BLaER1 treated with 17β-estradiol and CSF1 and Interleukin-3, amounts not matched to agents 10 nM and 100 nM (cell line): Measurements from ENCODE around the gene ZNF502.
"Not testable (repeated sequence)": the region's sequence is repeated elsewhere in the genome, so short reads cannot be mapped to it uniquely, and the experiment has no call there.

Source experiments
- H3K27ac ChIP-seq, 11 experiments: shearing (Covaris generic); formaldehyde crosslinking; 2 replicates each; pipeline ENCODE4 v1.8.1; 2022
- H3K27me3 ChIP-seq, 11 experiments: shearing (Covaris generic); formaldehyde crosslinking; 2 replicates each; pipeline ENCODE4 v1.8.1; 2022
- H3K36me3 ChIP-seq, 11 experiments: shearing (Covaris generic); formaldehyde crosslinking; 2 replicates each; pipeline ENCODE4 v1.8.1; 2022
- H3K4me1 ChIP-seq, 10 experiments: shearing (Covaris generic); formaldehyde crosslinking; 2 replicates each; pipeline ENCODE4 v1.8.1; 2022
- H3K4me2 ChIP-seq, 11 experiments: shearing (Covaris generic); formaldehyde crosslinking; 2 replicates each; pipeline ENCODE4 v1.8.1; 2022
- H3K4me3 ChIP-seq, 10 experiments: shearing (Covaris generic); formaldehyde crosslinking; 2 replicates each; pipeline ENCODE4 v1.8.1; 2022
- H3K9ac ChIP-seq, 11 experiments: shearing (Covaris generic); formaldehyde crosslinking; 2 replicates each; pipeline ENCODE4 v1.8.1; 2022
- H3K9me3 ChIP-seq, 11 experiments: shearing (Covaris generic); formaldehyde crosslinking; replicated peaks in 1 of 11; 2 replicates each; pipeline ENCODE4 v1.8.1; 2022
- H4K20me1 ChIP-seq, 11 experiments: shearing (Covaris generic); formaldehyde crosslinking; 2 replicates each; pipeline ENCODE4 v1.8.1; 2022
- Cebpa-rat ChIP-seq, 11 experiments: shearing (Covaris generic); IDR thresholded peaks; 2 replicates each; pipeline ENCODE4 v1.8.1; 2022

Gene ZNF502

GRCh38 chr3:44712455-44713075 is at the start of gene ZNF502:
Gene ZNF502, plus strand, starts transcription at chr3:44712660. Its CDS starts 7,602 bp downstream, at chr3:44720262.
- H3K9ac ChIP-seq = no peak within 1 kb of the TSS
- no peak within 1 kb of the TSS for H3K4me3 ChIP-seq
- no peaks in the 10 kb centered on the region for H4K20me1 ChIP-seq
- no peak for TF ChIP-seq Cebpa-rat (IDR thresholded peaks at IDR 0.05)
- no peaks in the 10 kb centered on the region for H3K4me1 ChIP-seq
- H3K36me3 ChIP-seq = no peaks in the 10 kb centered on the region; a peak in 3 of 22 replicates
- H3K27me3 ChIP-seq = no peaks in the 10 kb centered on the region
- no peak within 1 kb of the TSS for H3K4me2 ChIP-seq
- peaks cover 89 to 100% (median 95%) of the 10 kb centered on the region in 11 experiments for H3K9me3 ChIP-seq
- no peak within 1 kb of the TSS for H3K27ac ChIP-seq

GRCh38 chr3:44665173-44665572 is 47.3 kb upstream of the ZNF502 start:
- peaks cover 0 to 7% (median 2%) of the 10 kb centered on the region in 11 experiments; a peak in 12 of 22 replicates for H3K36me3 ChIP-seq
- H3K9me3 ChIP-seq = peaks cover 7 to 21% (median 14%) of the 10 kb centered on the region in 11 experiments
- H3K4me2 ChIP-seq = no peak overlapping the region
- TF ChIP-seq Cebpa-rat (IDR thresholded peaks at IDR 0.05) = no peak
- no peak overlapping the region for H3K4me3 ChIP-seq
- no peaks in the 10 kb centered on the region for H4K20me1 ChIP-seq
- no peaks in the 10 kb centered on the region for H3K27me3 ChIP-seq
- H3K27ac ChIP-seq = no peak overlapping the region
- no peak overlapping the region for H3K9ac ChIP-seq
- no peaks in the 10 kb centered on the region for H3K4me1 ChIP-seq

GRCh38 chr3:44666346-44666745 is 46.1 kb upstream of the ZNF502 start:
- Histone ChIP-seq H3K27me3 (no peaks in the 10 kb centered on the region), H3K9me3 (peaks cover 0 to 13% (median 4%) of the 10 kb centered on the region in 11 experiments; a peak in 10 of 22 replicates), H3K4me2 (no peak overlapping the region), H3K9ac (no peak overlapping the region), H3K27ac (no peak overlapping the region), H3K36me3 (no peaks in the 10 kb centered on the region), H3K4me1 (no peaks in the 10 kb centered on the region), H4K20me1 (no peaks in the 10 kb centered on the region), H3K4me3 (no peak overlapping the region)
- no peak for TF ChIP-seq Cebpa-rat (IDR thresholded peaks at IDR 0.05)

GRCh38 chr3:44669760-44670159 is 42.7 kb upstream of the ZNF502 start:
- H3K9ac ChIP-seq = no peak overlapping the region
- H3K27ac ChIP-seq = no peak overlapping the region
- H4K20me1 ChIP-seq = no peaks in the 10 kb centered on the region
- no peak for TF ChIP-seq Cebpa-rat (IDR thresholded peaks at IDR 0.05)
- no peaks in the 10 kb centered on the region for H3K27me3 ChIP-seq
- no peak overlapping the region for H3K4me3 ChIP-seq
- H3K36me3 ChIP-seq = no peaks in the 10 kb centered on the region
- peaks cover 0 to 37% (median 15%) of the 10 kb centered on the region in 11 experiments; a peak in 15 of 22 replicates for H3K9me3 ChIP-seq
- H3K4me2 ChIP-seq = no peak overlapping the region
- H3K4me1 ChIP-seq = no peaks in the 10 kb centered on the region

- not testable (repeated sequence) for H3K36me3 ChIP-seq, H3K27ac ChIP-seq, H3K4me3 ChIP-seq, H3K4me1 ChIP-seq, H4K20me1 ChIP-seq, H3K9ac ChIP-seq, H3K4me2 ChIP-seq, H3K27me3 ChIP-seq
- H3K9me3 ChIP-seq = peaks cover 0 to 37% (median 15%) of the 10 kb centered on the region in 11 experiments; a peak in 14 of 22 replicates
Measured at GRCh38 chr3:44673466-44673865, 39.0 kb upstream of the ZNF502 start.

- peaks cover 0 to 37% (median 15%) of the 10 kb centered on the region in 11 experiments; a peak in 14 of 22 replicates for H3K9me3 ChIP-seq
- H4K20me1 ChIP-seq = no peaks in the 10 kb centered on the region
- H3K27me3 ChIP-seq = no peaks in the 10 kb centered on the region
- H3K27ac ChIP-seq = no peak overlapping the region
- H3K4me3 ChIP-seq = no peak overlapping the region
- no peaks in the 10 kb centered on the region for H3K36me3 ChIP-seq
- TF ChIP-seq Cebpa-rat (IDR thresholded peaks at IDR 0.05) = no peak
- H3K4me2 ChIP-seq = no peak overlapping the region
- H3K9ac ChIP-seq = no peak overlapping the region
- peaks cover 0 to 6% (median 0%) of the 10 kb centered on the region in 10 experiments; a peak in 1 of 20 replicates for H3K4me1 ChIP-seq
Measured at GRCh38 chr3:44674211-44674610, 38.2 kb upstream of the ZNF502 start.

GRCh38 chr3:44678480-44679116 is 33.9 kb upstream of the ZNF502 start:
- no peak overlapping the region for H3K27ac ChIP-seq
- H3K4me3 ChIP-seq = no peak overlapping the region
- no peaks in the 10 kb centered on the region for H3K36me3 ChIP-seq
- peaks cover 0 to 4% (median 1%) of the 10 kb centered on the region in 11 experiments; a peak in 8 of 22 replicates for H3K27me3 ChIP-seq
- H3K4me2 ChIP-seq = no peak overlapping the region
- H3K9ac ChIP-seq = no peak overlapping the region
- H3K4me1 ChIP-seq = peaks cover 0 to 6% (median 0%) of the 10 kb centered on the region in 10 experiments; a peak in 1 of 20 replicates
- peaks cover 0 to 23% (median 7%) of the 10 kb centered on the region in 11 experiments; a peak in 14 of 22 replicates for H3K9me3 ChIP-seq
- no peak for TF ChIP-seq Cebpa-rat (IDR thresholded peaks at IDR 0.05)
- H4K20me1 ChIP-seq = no peaks in the 10 kb centered on the region

GRCh38 chr3:44680921-44681455 is 31.5 kb upstream of the ZNF502 start:
- Histone ChIP-seq H3K9me3 (peaks cover 19 to 36% (median 24%) of the 10 kb centered on the region in 11 experiments), H3K9ac (no peak overlapping the region), H3K36me3 (peaks cover 0 to 10% (median 0%) of the 10 kb centered on the region in 11 experiments; a peak in 3 of 22 replicates), H3K4me2 (no peak overlapping the region), H3K27me3 (peaks cover 20 to 27% (median 25%) of the 10 kb centered on the region in 11 experiments), H4K20me1 (no peaks in the 10 kb centered on the region), H3K4me3 (no peak overlapping the region), H3K4me1 (peaks cover 0 to 6% (median 0%) of the 10 kb centered on the region in 10 experiments; a peak in 1 of 20 replicates), H3K27ac (no peak overlapping the region)
- no peak for TF ChIP-seq Cebpa-rat (IDR thresholded peaks at IDR 0.05)

GRCh38 chr3:44682182-44682896 is 30.1 kb upstream of the ZNF502 start:
- no peaks in the 10 kb centered on the region for H4K20me1 ChIP-seq
- peaks cover 23 to 39% (median 35%) of the 10 kb centered on the region in 11 experiments for H3K27me3 ChIP-seq
- no peak for TF ChIP-seq Cebpa-rat (IDR thresholded peaks at IDR 0.05)

More at GRCh38 chr3:44682182-44682896, 30.1 kb upstream of the ZNF502 start:
- Histone ChIP-seq H3K9ac (no peak overlapping the region), H3K36me3 (peaks cover 0 to 10% (median 0%) of the 10 kb centered on the region in 11 experiments; a peak in 3 of 22 replicates), H3K27ac (no peak overlapping the region), H3K9me3 (peaks cover 32 to 49% (median 37%) of the 10 kb centered on the region in 11 experiments), H3K4me1 (peaks cover 0 to 5% (median 0%) of the 10 kb centered on the region in 10 experiments; a peak in 1 of 20 replicates), H3K4me2 (no peak overlapping the region), H3K4me3 (no peak overlapping the region)
